Occipital lobe (tissue), 3 donors: ENCODE data around the gene HINT2. TPM values are rescaled to one million over a fixed set of nuclear protein-coding genes. Genes with fewer than 3 reads are reported as not detected.

Experiments used
- DNase-seq: peaks from one replicate; lab custom pipeline; 2025; lab: John Stamatoyannopoulos, UW
- small RNA-seq: library from RNA; depleted of rRNA; stranded (forward); fragments of <200 nt; gene quantifications from one replicate; pipeline ENCODE3, GENCODE V24; 2014
- total RNA-seq: library from RNA; depleted of rRNA; stranded (reverse); fragments of >200 nt; gene quantifications from one replicate; pipeline ENCODE4 v1.2.3, GENCODE V29; 2014

HINT2 gene
- total RNA-seq, 1 donor from 2014 or later, result 7.0 TPM

DNA sequence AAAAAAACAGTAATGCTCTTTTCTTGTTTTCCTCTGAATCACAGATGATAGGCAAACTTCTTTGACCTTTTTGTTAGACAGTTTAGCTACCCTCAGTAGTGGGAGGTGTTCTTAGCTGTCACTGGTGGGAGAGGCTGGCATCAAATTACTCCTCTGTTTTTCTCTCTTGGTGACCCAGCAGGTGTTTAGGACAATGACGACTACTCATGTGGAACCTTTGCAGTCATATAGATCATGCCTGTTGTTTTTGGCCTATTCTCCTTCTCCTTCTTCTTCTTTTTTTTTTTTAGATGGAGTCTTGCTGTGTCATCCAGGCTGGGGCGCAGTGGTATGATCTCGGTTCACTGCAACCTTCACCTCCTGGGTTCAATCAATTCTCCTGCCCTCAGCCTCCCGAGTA lies 38.8 kb downstream of the HINT2 start:
- DNase-seq, result no peak

DNA sequence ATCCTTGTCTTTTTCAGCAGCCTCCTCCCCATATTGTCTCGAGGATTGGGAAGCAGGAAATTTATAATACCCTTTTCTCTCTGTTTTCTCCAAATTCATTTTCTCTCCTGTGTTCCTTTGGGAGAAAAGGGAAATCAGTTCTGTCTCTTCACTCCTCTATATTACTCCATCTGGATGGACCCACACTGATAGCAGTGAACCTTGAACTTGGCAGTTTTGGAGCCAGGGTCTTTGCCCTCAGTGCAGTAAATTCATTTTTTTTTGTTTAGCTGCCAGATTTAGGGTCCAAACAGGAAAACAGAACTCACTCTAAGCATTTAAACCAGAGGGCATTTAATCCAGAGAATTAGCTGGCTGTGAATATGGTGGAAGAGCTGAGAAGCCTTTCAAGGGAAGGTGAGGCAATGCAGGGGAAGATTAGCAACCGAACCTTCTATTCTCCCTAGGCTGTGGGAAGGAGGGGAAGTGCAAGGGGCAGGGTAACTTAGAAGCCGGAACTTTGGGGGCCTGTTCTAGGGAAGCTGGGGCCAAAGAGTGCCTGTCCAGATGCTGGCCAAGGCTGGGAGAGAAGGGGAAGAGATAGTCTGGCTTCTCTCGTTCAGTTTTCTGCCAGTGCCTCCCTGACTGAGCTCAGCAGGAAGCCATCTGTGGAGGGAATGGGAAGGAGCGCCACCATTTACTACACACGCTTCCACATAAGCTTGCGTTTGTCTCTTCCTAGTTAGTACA lies 39.8 kb downstream of the HINT2 start:
- DNase-seq, result no peak

DNA sequence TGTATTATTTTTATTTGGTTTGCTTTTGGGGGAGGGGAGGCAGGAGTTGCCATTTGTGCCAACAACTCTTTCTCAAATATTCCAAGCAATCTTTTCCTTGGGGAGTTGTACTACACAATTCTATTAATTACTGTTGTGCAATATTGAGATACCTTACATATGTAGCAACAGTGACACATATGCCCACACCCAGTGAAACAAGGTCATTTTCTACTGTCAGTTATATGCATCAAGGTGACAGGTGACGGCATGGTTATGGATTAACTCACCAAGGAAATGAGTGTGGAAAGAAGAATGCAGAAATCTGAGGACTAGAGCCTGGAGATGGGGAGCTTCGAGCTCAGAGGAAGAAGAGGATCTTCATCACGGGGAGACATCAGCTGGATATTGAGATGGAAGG lies 42.9 kb downstream of the HINT2 start:
- DNase-seq, result no peak

DNA sequence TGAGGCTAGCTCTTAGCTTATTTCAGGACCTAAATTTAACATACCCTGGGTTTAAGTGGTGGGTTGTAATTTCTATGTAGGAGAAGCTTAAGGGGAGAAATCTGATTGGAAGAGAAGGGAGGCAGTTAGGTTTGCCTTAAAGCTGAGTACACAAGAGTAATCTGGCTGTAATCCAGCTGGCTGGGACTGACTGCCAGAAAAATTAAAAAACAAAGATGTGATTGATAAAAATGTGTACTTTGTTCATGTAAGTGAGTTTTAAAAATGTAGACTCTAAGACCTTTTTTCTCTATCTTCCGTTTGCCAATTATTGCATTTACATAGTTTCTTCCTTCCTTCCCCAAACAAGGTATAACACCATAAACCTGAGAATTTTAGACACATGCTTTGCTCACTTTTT lies 43.3 kb downstream of the HINT2 start:
- DNase-seq, result no peak

DNA sequence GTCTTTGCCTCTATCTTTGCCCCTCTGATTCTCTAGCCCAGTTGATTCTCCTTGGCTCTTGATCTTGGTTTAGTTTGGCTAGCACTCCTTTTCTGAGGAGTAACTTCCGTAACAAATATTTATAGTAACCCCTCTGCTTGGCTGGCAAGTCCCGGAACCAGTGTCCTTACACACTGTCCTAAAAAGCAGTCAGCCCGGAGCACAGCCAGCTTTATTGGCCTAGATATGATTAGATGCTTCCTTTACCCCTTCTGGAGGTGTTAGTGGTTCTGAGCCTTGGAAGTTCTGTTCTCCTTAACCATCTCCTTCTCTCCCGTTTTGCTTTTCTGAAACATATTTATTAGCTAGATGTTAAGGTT lies 43.8 kb downstream of the HINT2 start:
- no peak for DNase-seq

DNA sequence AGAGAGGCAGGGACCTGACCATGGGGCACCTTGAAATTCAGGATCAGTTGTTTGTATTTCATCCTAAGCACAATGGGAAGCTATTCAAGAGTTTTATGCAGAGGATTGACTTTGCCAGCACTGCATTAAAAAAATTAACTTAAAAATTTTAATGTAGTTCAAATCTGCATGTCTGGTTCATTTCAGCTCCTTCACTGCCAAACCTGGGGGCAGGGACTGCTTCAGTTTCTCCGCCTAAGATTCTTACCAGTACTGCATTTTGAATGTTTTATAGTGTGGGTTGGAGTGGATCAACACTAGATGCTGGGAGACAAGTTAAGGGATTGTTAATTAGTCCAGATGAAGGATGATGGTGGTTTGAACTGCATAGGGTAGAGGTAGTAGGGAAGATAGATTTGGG lies 45.1 kb downstream of the HINT2 start:
- no peak for DNase-seq

DNA sequence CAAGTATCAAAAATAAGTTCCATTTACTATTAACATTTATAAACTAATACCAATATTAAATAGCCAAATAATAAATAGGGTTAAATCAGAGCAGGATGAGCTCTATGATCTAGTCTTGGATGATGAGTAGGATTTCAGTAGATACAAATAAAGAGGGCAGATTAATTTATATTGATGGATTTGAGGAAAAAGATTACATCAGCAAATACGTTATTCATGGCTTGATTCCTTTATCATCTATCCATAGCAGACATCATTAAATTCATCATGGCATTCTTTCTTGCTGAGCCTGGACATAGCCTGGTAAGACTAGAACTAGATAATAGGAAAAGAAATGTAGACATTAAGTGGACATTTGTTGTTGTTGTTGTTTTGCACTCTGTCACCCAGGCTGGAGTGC lies 47.4 kb downstream of the HINT2 start:
- no peak for DNase-seq

DNA sequence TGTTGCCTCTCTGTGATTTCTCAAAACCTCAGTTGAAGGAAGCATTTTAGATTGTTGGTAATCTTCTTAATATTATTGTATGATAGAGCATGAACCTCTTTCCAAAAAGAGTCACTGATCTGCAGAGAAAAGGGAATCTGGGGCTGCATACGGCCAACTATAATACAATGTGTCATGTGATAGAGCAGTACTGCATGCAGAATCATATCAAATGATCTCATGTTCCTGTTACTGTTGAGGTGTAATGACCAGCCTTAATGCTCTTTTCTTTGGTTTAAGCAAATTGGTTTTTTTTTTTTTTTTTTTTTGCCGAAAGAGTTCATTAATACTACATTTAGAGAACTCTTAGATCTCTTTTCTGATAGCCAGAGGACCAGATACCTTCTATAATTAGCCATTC lies 47.8 kb downstream of the HINT2 start:
- DNase-seq, result no peak

DNA sequence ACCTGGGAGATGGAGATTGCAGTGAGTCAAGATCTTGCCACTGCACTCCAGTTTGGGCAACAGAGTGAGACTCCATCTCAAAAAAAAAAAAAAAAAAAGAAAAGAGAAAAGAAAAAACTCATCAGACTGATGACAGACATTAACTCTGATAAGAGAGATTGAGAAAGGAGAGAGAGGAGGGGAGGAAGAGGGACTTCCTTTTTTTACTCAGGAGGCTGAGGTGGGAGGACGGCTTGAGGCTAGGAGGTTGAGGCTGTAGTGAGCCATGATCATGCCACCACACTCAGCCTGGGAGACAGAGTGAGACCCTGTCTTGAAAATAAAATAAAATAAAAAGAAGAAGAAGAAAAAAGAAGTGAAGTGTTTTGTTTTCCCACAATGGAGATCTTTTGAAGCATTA lies 51.0 kb downstream of the HINT2 start:
- DNase-seq, result no peak

DNA sequence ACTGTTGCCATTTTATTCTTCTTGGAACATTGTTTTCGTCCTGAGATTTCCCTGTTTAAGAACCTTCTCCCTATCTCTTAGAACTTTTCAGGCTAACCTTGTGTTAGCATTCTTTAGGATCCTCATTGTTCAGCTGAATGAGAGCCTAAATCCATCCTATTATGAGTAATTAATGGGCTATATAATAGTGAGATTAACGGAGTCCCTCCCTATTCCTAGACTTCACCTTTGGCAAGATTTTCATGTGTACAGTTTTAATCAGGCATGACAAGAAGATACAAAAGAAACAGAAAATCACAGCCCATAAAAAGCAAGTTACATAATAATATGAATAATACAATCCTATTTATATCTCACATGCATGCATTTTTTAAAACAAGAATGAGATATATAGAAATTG lies 51.7 kb downstream of the HINT2 start:
- no peak for DNase-seq

Small RNAs within 50 kb of the gene (small RNA-seq; reads per million reads assigned to genes)
- not detected for gene HINT2

Other genes starting within 250 kb of the HINT2 start
- 11.7 TPM for gene TESK1, start 209.8 kb downstream of the HINT2 start, total RNA-seq
- 0.47 TPM for gene CD72, start 196.6 kb downstream of the HINT2 start, total RNA-seq
- not detected for gene SIT1, start 164.1 kb downstream of the HINT2 start, total RNA-seq
- 159,856 TPM for gene RMRP, start 157.0 kb downstream of the HINT2 start, total RNA-seq
- gene CCDC107, start 156.8 kb downstream of the HINT2 start, total RNA-seq, result 10.5 TPM
- 0.94 TPM for gene ARHGEF39, start 149.8 kb downstream of the HINT2 start, total RNA-seq
- gene CA9, start 141.1 kb downstream of the HINT2 start, total RNA-seq, result 0.78 TPM
- 18.1 TPM for gene TPM2, start 125.1 kb downstream of the HINT2 start, total RNA-seq
- gene TLN1, start 82.8 kb downstream of the HINT2 start, total RNA-seq, result 17.8 TPM
- 22.9 TPM for gene CREB3, start 82.4 kb downstream of the HINT2 start, total RNA-seq
- 45.2 TPM for gene GBA2, start 65.8 kb downstream of the HINT2 start, total RNA-seq
- gene RGP1, start 65.8 kb downstream of the HINT2 start, total RNA-seq, result 12.3 TPM
- not detected for gene MSMP, start 60.8 kb downstream of the HINT2 start, total RNA-seq
- gene NPR2, start 23.5 kb downstream of the HINT2 start, total RNA-seq, result 11.2 TPM
- 4.7 TPM for gene SPAG8, start 2.8 kb downstream of the HINT2 start, total RNA-seq
- not detected for gene FAM221B, start 13.7 kb upstream of the HINT2 start, total RNA-seq
- gene TMEM8B, start 14.2 kb upstream of the HINT2 start, total RNA-seq, result 5.6 TPM
- not detected for gene OR13J1, start 55.4 kb upstream of the HINT2 start, total RNA-seq
- gene HRCT1, start 91.2 kb upstream of the HINT2 start, total RNA-seq, result not detected
- 0.31 TPM for gene SPAAR, start 94.4 kb upstream of the HINT2 start, total RNA-seq
- gene OR2S2, start 143.1 kb upstream of the HINT2 start, total RNA-seq, result not detected
- 7.5 TPM for gene RECK, start 221.9 kb upstream of the HINT2 start, total RNA-seq